ENCODE results near the gene LASP1. TPM values are rescaled to one million over a fixed set of nuclear protein-coding genes. Genes with fewer than 3 reads are reported as not detected.
A peak's percentile ranks its signal among the peaks of the same experiment; 100 is the strongest.
"Not testable (repeated sequence)": the region's sequence is repeated elsewhere in the genome, so short reads cannot be mapped to it uniquely, and the experiment has no call there.

LASP1 gene
- total RNA-seq, 1 donor from 2014 or later, result 300 TPM

- DNase-seq (ENCODE audit: low spot score in 2 of 2), result no peak
- no peak overlapping the region for H3K4me3 ChIP-seq
- H3K27ac ChIP-seq, result no peak overlapping the region
- peaks cover 13 to 15% of the 10 kb centered on the region in 2 donors for H3K4me1 ChIP-seq
- no peak for TF ChIP-seq CTCF (IDR thresholded peaks at IDR 0.05)
- no peaks in the 10 kb centered on the region for H3K27me3 ChIP-seq
- H3K9me3 ChIP-seq, result no peaks in the 10 kb centered on the region
- H3K36me3 ChIP-seq, result peaks cover 48 to 65% of the 10 kb centered on the region in 2 donors
- intact Hi-C loops (cut with DNase I), result no loop called here
Measured at GRCh38 chr17:38848939-38849605, 20.8 kb upstream of the LASP1 start.

- TF ChIP-seq CTCF (IDR thresholded peaks at IDR 0.05), result no peak
- Histone ChIP-seq H3K4me3 (no peak overlapping the region), H3K9me3 (no peaks in the 10 kb centered on the region), H3K27me3 (no peaks in the 10 kb centered on the region), H3K4me1 (peaks cover 13 to 19% of the 10 kb centered on the region in 2 donors), H3K27ac (no peak overlapping the region), H3K36me3 (peaks cover 48 to 65% of the 10 kb centered on the region in 2 donors)
- intact Hi-C loops (cut with DNase I), result no loop called here
- DNase-seq (ENCODE audit: low spot score in 2 of 2), result no peak
Measured at GRCh38 chr17:38850374-38850773, 19.5 kb upstream of the LASP1 start.

GRCh38 chr17:38851434-38851833 is 18.4 kb upstream of the LASP1 start:
- peak overlapping the region; percentile 70 to 80 for H3K4me3 ChIP-seq
- no peak for DNase-seq (ENCODE audit: low spot score in 2 of 2)
- no peaks in the 10 kb centered on the region for H3K27me3 ChIP-seq
- no peak for TF ChIP-seq CTCF (IDR thresholded peaks at IDR 0.05)
- H3K36me3 ChIP-seq, result peaks cover 48 to 65% of the 10 kb centered on the region in 2 donors
- intact Hi-C loops (cut with DNase I), result no loop called here
- H3K9me3 ChIP-seq, result no peaks in the 10 kb centered on the region
- H3K4me1 ChIP-seq, result peaks cover 13 to 19% of the 10 kb centered on the region in 2 donors
- no peak overlapping the region for H3K27ac ChIP-seq

GRCh38 chr17:38852771-38853291 is 17.0 kb upstream of the LASP1 start:
- intact Hi-C loops (cut with DNase I), result loop anchor here (1.0 kb wide), 3 partner anchors 16 to 101 kb away; partner anchors contain the start of genes CWC25 and PSMB3
- Histone ChIP-seq H3K27me3 (no peaks in the 10 kb centered on the region), H3K36me3 (peaks cover 42 to 52% of the 10 kb centered on the region in 2 donors), H3K9me3 (no peaks in the 10 kb centered on the region), H3K4me3 (peak overlapping the region; percentile 70 to 80), H3K27ac (peak overlapping the region; percentile 87 to 91), H3K4me1 (peaks cover 13 to 19% of the 10 kb centered on the region in 2 donors)
- DNase-seq (ENCODE audit: low spot score in 2 of 2), result no peak
- no peak for TF ChIP-seq CTCF (IDR thresholded peaks at IDR 0.05)

- intact Hi-C loops (cut with DNase I), result loop anchor here (1.0 kb wide), 3 partner anchors 16 to 101 kb away; partner anchors contain the start of genes CWC25 and PSMB3
- Histone ChIP-seq H3K4me3 (peak within 1 kb of the TSS; percentile 70 to 80), H3K27ac (peak within 1 kb of the TSS; percentile 87 to 91), H3K27me3 (no peaks in the 10 kb centered on the region), H3K9me3 (no peaks in the 10 kb centered on the region), H3K36me3 (peaks cover 36 to 44% of the 10 kb centered on the region in 2 donors), H3K4me1 (peaks cover 13 to 19% of the 10 kb centered on the region in 2 donors)
- peak; percentile 81 to 97 for DNase-seq (ENCODE audit: low spot score in 2 of 2)
- no peak for TF ChIP-seq CTCF (IDR thresholded peaks at IDR 0.05)
Measured at GRCh38 chr17:38853292-38854219, 16.3 kb upstream of the LASP1 start, which contains the start of gene RPL23. RPL23 (minus strand) TSS chr17:38853721; CDS start chr17:38853710, 11 bp downstream.

GRCh38 chr17:38855101-38855714 is 14.7 kb upstream of the LASP1 start:
- intact Hi-C loops (cut with DNase I); H3K27ac ChIP-seq; H3K9me3 ChIP-seq; H3K27me3 ChIP-seq; H3K4me3 ChIP-seq; DNase-seq (ENCODE audit: low spot score in 2 of 2): not testable (repeated sequence)
- Histone ChIP-seq H3K4me1 (peaks cover 13 to 19% of the 10 kb centered on the region in 2 donors), H3K36me3 (peaks cover 23 to 28% of the 10 kb centered on the region in 2 donors)

Measured in ascending aorta (tissue), 2 donors.